GM12892 (cell line): ENCODE measurements around the gene LMX1A.

ENCODE experiments used
- POLR2A ChIP-seq: IDR thresholded peaks from 2 replicates; pipeline ENCODE4 v1.6.1; 2011; ENCODE audit warnings: low read depth, low read length, control low read depth
- POLR2AphosphoS5 ChIP-seq: IDR thresholded peaks from 2 replicates; pipeline ENCODE4 v1.6.1; 2011; ENCODE audit warnings: low read depth, low read length, control low read depth
- TAF1 ChIP-seq: IDR thresholded peaks from 2 replicates; pipeline ENCODE4 v1.6.1; 2011; ENCODE audit warnings: low read depth, mild to moderate bottlenecking, control low read depth, low read length, borderline replicate concordance

DNA sequence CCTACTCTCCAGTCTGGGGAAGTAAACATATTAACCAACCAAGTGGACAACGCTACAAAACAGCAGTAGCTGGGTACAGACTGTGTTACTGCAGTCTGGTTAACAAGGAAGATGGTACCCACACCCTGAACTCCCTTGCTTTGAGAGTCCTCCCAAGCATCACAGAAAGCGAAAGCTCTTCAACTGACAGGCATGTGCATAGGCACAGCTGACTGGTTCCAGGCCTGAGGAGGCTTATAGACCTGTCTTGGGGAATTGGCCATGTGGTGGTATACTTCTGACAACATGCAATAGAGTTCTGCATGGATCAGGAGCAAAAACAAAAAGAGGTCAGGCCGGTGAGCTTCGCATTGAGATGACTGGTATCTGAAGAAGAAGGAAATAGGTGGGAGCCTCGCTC is 17.4 kb downstream of the LMX1A start:
- TF ChIP-seq POLR2A (no peak), POLR2AphosphoS5 (no peak), TAF1 (no peak)
